ENCODE results near the gene FOXL1. TPM values are rescaled to one million over a fixed set of nuclear protein-coding genes. Genes with fewer than 3 reads are reported as not detected.

FOXL1 gene
- total RNA-seq, 1 experiment from 2014 or later, result 1.5 TPM

- in situ Hi-C loops (cut with HindIII; ENCODE audit: low sequenced_read_pairs), result no loop called here
Observed at GRCh38 chr16:86621966-86622365, 43.6 kb downstream of the FOXL1 start.

GRCh38 chr16:86622700-86623615, 44.6 kb downstream of the FOXL1 start:
- no peak for DNase-seq (ENCODE audit: low spot score)
- in situ Hi-C loops (cut with HindIII; ENCODE audit: low sequenced_read_pairs), result no loop called here

More at GRCh38 chr16:86621966-86622365, 43.6 kb downstream of the FOXL1 start:
- no peak for DNase-seq (ENCODE audit: low spot score)

GRCh38 chr16:86625029-86625428, 46.7 kb downstream of the FOXL1 start:
- DNase-seq (ENCODE audit: low spot score), result no peak

GRCh38 chr16:86625821-86626220, 47.5 kb downstream of the FOXL1 start:
- DNase-seq (ENCODE audit: low spot score), result no peak
- in situ Hi-C loops (cut with HindIII; ENCODE audit: low sequenced_read_pairs), result no loop called here

More at GRCh38 chr16:86625029-86625428, 46.7 kb downstream of the FOXL1 start:
- in situ Hi-C loops (cut with HindIII; ENCODE audit: low sequenced_read_pairs), result no loop called here

- no peak for DNase-seq (ENCODE audit: low spot score)
- in situ Hi-C loops (cut with HindIII; ENCODE audit: low sequenced_read_pairs), result no loop called here
Observed at GRCh38 chr16:86626284-86626683, 47.9 kb downstream of the FOXL1 start.

- DNase-seq (ENCODE audit: low spot score), result no peak
- in situ Hi-C loops (cut with HindIII; ENCODE audit: low sequenced_read_pairs), result no loop called here
Observed at GRCh38 chr16:86626966-86627365, 48.6 kb downstream of the FOXL1 start.

GRCh38 chr16:86628614-86629013, 50.3 kb downstream of the FOXL1 start:
- no peak for DNase-seq (ENCODE audit: low spot score)
- in situ Hi-C loops (cut with HindIII; ENCODE audit: low sequenced_read_pairs), result no loop called here

GRCh38 chr16:86630471-86630870, 52.1 kb downstream of the FOXL1 start:
- in situ Hi-C loops (cut with HindIII; ENCODE audit: low sequenced_read_pairs), result no loop called here
- DNase-seq (ENCODE audit: low spot score), result no peak

- DNase-seq (ENCODE audit: low spot score), result no peak
- in situ Hi-C loops (cut with HindIII; ENCODE audit: low sequenced_read_pairs), result no loop called here
Observed at GRCh38 chr16:86631444-86631843, 53.1 kb downstream of the FOXL1 start.

Other genes starting within 250 kb of the FOXL1 start
- 0.06 TPM in 1 of 2 replicates, not detected in the other for gene FOXF1, start 68.0 kb upstream of the FOXL1 start, total RNA-seq (2014; rRNA removed; shearing (Covaris generic))
- 8.2 and 10.1 TPM in 2 replicates for gene MTHFSD, start 23.3 kb upstream of the FOXL1 start, total RNA-seq (2014; rRNA removed; shearing (Covaris generic))
- 7.0 and 7.6 TPM in 2 replicates for gene FOXC2, start 11.7 kb upstream of the FOXL1 start, total RNA-seq (2014; rRNA removed; shearing (Covaris generic))

Data from G401 (cell line).